GM12878 (cell line): ENCODE measurements around the gene GRIFIN. TPM values are rescaled to one million over a fixed set of nuclear protein-coding genes. Genes with fewer than 3 reads are reported as not detected.

ENCODE experiments used
- ATAC-seq: fragments of 200-7000 bp; cut with Tn5 transposase; 3 replicates; pipeline ENCODE4 v1.9.1; 2020; ENCODE audit warnings: mild to moderate bottlenecking, moderate library complexity
- BruUV-seq: library from RNA; stranded (reverse); fragments of 400-500 nt; replicated peaks from 2 replicates; lab custom pipeline; 2021; lab: Mats Ljungman, UMichigan
- CTCF ChIA-PET: fragments of 300-600 bp; sonication (Branson Sonifier 250); formaldehyde crosslinking; extraction: SDS; loops from one replicate; lab custom pipeline; 2021; ENCODE audit warnings: inconsistent platforms; lab: Yijun Ruan, JAX
- POLR2A ChIA-PET: fragments of 350-600 bp; formaldehyde crosslinking; extraction: SDS; loops from one replicate; lab custom pipeline; 2021; ENCODE audit warnings: inconsistent platforms; lab: Charles Lee
- RAD21 ChIA-PET: fragments of 300-600 bp; sonication (Branson Sonifier 250); formaldehyde crosslinking; loops from one replicate; lab custom pipeline; 2023; ENCODE audit warnings: antibody characterized with exemption; ENCODE audit not compliant: unreplicated experiment; lab: Charles Lee
- SMC1A ChIA-PET: fragments of 300-600 bp; sonication (Branson Sonifier 250); formaldehyde crosslinking; loops from one replicate; lab custom pipeline; 2023; ENCODE audit not compliant: unreplicated experiment, uncharacterized antibody; lab: Charles Lee
- DNase-seq: peaks from one replicate; pipeline ENCODE4 v3.0.0-alpha.2; 2011; ENCODE audit warnings: low read depth, low spot score
- FAIRE-seq: peaks from 3 replicates; lab custom pipeline; 2011; peaks lifted over from hg19 to GRCh38; lab: Jason Lieb, UNC
- H2AFZ ChIP-seq: 2 replicates; pipeline ENCODE4 v1.6.0; 2011; ENCODE audit warnings: low read depth, low read length, control low read depth; ENCODE audit not compliant: control insufficient read depth
- H3K27ac ChIP-seq: 2 replicates; pipeline ENCODE4 v1.5.1; 2011; ENCODE audit warnings: control low read depth; ENCODE audit not compliant: control insufficient read depth, insufficient read depth
- H3K27me3 ChIP-seq, 2 experiments: replicated peaks in 1 of 2; 2 replicates each; pipeline versions ENCODE4 v1.6.0 to v1.6.1; 2011; ENCODE audit warnings: low read length in 1 of 2; ENCODE audit not compliant: control insufficient read depth in 2 of 2, insufficient read depth in 2 of 2
- H3K36me3 ChIP-seq, 2 experiments: 2 replicates each; pipeline ENCODE4 v1.5.1; 2011; ENCODE audit warnings: low read length in 1 of 2; ENCODE audit not compliant: control insufficient read depth in 2 of 2, insufficient read depth in 2 of 2
- H3K4me1 ChIP-seq: 2 replicates; pipeline ENCODE4 v1.6.1; 2011; ENCODE audit warnings: mild to moderate bottlenecking, low read length, moderate library complexity, mixed read lengths; ENCODE audit not compliant: control insufficient read depth, insufficient read depth
- H3K4me2 ChIP-seq: 2 replicates; pipeline ENCODE4 v1.6.0; 2011; ENCODE audit warnings: control low read depth; ENCODE audit not compliant: control insufficient read depth, insufficient read depth
- H3K4me3 ChIP-seq: fragments of 200-600 bp; sonication (generic); 2 replicates; pipeline ENCODE4 v1.5.1; 2016
- H3K79me2 ChIP-seq: 2 replicates; pipeline ENCODE4 v1.6.0; 2011; ENCODE audit warnings: low read length; ENCODE audit not compliant: control insufficient read depth, insufficient read depth
- H3K9ac ChIP-seq: 2 replicates; pipeline ENCODE4 v1.8.0; 2011; ENCODE audit warnings: low read length, control low read depth, mixed read lengths; ENCODE audit not compliant: control insufficient read depth, insufficient read depth
- H3K9me3 ChIP-seq: replicated peaks from 3 replicates; pipeline ENCODE4 v1.5.1; 2011; ENCODE audit warnings: mild to moderate bottlenecking, low read length; ENCODE audit not compliant: control insufficient read depth, insufficient read depth
- H4K20me1 ChIP-seq: 2 replicates; pipeline ENCODE4 v1.6.0; 2011; ENCODE audit not compliant: control insufficient read depth, insufficient read depth
- BCLAF1 ChIP-seq: fragments of 450-650 bp; IDR thresholded peaks from 2 replicates; pipeline ENCODE4 v1.6.1; 2017; ENCODE audit warnings: antibody characterized with exemption, mild to moderate bottlenecking, moderate library complexity
- BMI1 ChIP-seq: fragments of 450-650 bp; IDR thresholded peaks from 2 replicates; pipeline ENCODE4 v1.6.1; 2016; ENCODE audit warnings: mild to moderate bottlenecking, moderate library complexity, borderline replicate concordance
- ESRRA ChIP-seq: IDR thresholded peaks from 2 replicates; pipeline ENCODE4 v1.6.1; 2012; ENCODE audit warnings: mild to moderate bottlenecking, low read length, improper control_type of control experiment
- IRF5 ChIP-seq: fragments of 450-650 bp; IDR thresholded peaks from 2 replicates; pipeline ENCODE4 v1.6.1; 2017; ENCODE audit warnings: borderline replicate concordance
- MLLT1 ChIP-seq: fragments of 450-650 bp; IDR thresholded peaks from 2 replicates; pipeline ENCODE4 v1.6.1; 2016; ENCODE audit warnings: mild to moderate bottlenecking
- MTA3 ChIP-seq: IDR thresholded peaks from 2 replicates; pipeline ENCODE4 v1.6.1; 2012; ENCODE audit warnings: low read length, inconsistent platforms, borderline replicate concordance
- NKRF ChIP-seq: fragments of 450-650 bp; conservative IDR thresholded peaks from 2 replicates; pipeline ENCODE4 v1.6.1; 2017; ENCODE audit warnings: mild to moderate bottlenecking, moderate library complexity
- PKNOX1 ChIP-seq: fragments of 450-650 bp; IDR thresholded peaks from 2 replicates; pipeline ENCODE4 v1.6.1; 2016; ENCODE audit warnings: mild to moderate bottlenecking
- RELB ChIP-seq: fragments of 450-650 bp; IDR thresholded peaks from 2 replicates; pipeline ENCODE4 v1.6.1; 2017; ENCODE audit warnings: low read depth, mild to moderate bottlenecking, moderate library complexity
- WGBS: methylation state at CpG from one replicate; pipeline ENCODE4 v1.1.6; 2016; ENCODE audit warnings: low lambda C conversion rate; ENCODE audit not compliant: insufficient replicate concordance, insufficient coverage; ENCODE audit errors: missing lambda C conversion rate; 5-methylcytosine and 5-hydroxymethylcytosine counted together
- in situ Hi-C: fragments of 300-500 bp; cut with MboI; formaldehyde crosslinking; loops from 9 replicates; pipeline ENCODE4 v1.14.3; 2018; ENCODE audit warnings: mixed read lengths
- intact Hi-C: fragments of 100-400 bp; cut with micrococcal nuclease; formaldehyde crosslinking; loops from one replicate; pipeline ENCODE4 v1.14.2; 2022; ENCODE audit not compliant: unreplicated experiment
- polyA plus RNA-seq, 11 experiments: library from polyadenylated mRNA; depleted of rRNA in 4 of 11; unstranded in 6 of 11; stranded (reverse) in 5 of 11; fragments of >200 nt; fragmentation: Nextera tagmentation in 4 of 11; fragmentation: Illumina TruSeq in 1 of 11; extraction: Ambion mirVana in 4 of 11; extraction: Trizol in 1 of 11; gene quantifications; 1 replicate in 1 of 11; 2 replicates in 10 of 11; pipeline versions ENCODE4 v1.2.1 to v1.2.3, GENCODE V29; 2011 to 2016; ENCODE audit warnings: inconsistent platforms in 2 of 11, missing spikeins in 2 of 11, low read depth in 1 of 11
- total RNA-seq, 4 experiments: library from RNA; depleted of rRNA in 3 of 4; stranded (reverse); fragments of >200 nt in 3 of 4; fragmentation: Illumina TruSeq in 1 of 4; extraction: Trizol in 1 of 4; gene quantifications; 2 replicates each; pipeline versions ENCODE4 v1.2.1 to v1.2.3, GENCODE V29; 2013 to 2021

Gene GRIFIN
- total and polyA plus RNA-seq, 10 of the 15 experiments (the other 5 are each of a cell fraction or from before 2014, with no cell fraction given) = not detected

GRCh38 chr7:2452643-2453270, 23.4 kb downstream of the GRIFIN start:
- Histone ChIP-seq H3K36me3 (no peaks in the 10 kb centered on the region), H2AFZ (no peak overlapping the region), H3K4me3 (no peak overlapping the region), H3K9me3 (no peaks in the 10 kb centered on the region), H3K79me2 (no peaks in the 10 kb centered on the region), H4K20me1 (no peaks in the 10 kb centered on the region), H3K27me3 (no peaks in the 10 kb centered on the region), H3K9ac (no peak overlapping the region), H3K4me2 (no peak overlapping the region), H3K4me1 (peaks cover 7% of the 10 kb centered on the region), H3K27ac (no peak overlapping the region)
- POLR2A ChIA-PET = interaction anchor here (0.7 to 2.8 kb wide), 2 partner anchors 16 to 69 kb away, joined by 6 to 8 read pairs; no protein-coding TSS in a partner anchor
- FAIRE-seq (no peak), ATAC-seq (no peak), DNase-seq (no peak)
- BruUV-seq = no TSS peak
- intact Hi-C loops (no loop called here), in situ Hi-C loops (no loop called here)
- CTCF ChIA-PET = interaction anchor here (0.5 to 4.4 kb wide), 17 partner anchors 16 to 412 kb away, joined by 3 to 114 read pairs (median 5); partner anchors contain the start of gene TTYH3
- SMC1A ChIA-PET = interaction anchor here (1.0 to 3.1 kb wide), 5 partner anchors 16 to 75 kb away, joined by 3 to 21 read pairs (median 3); no protein-coding TSS in a partner anchor
- WGBS = 44% methylated on average over 7 of the region's 8 CpGs
- RAD21 ChIA-PET = interaction anchor here (0.6 to 4.9 kb wide), 8 partner anchors 17 to 257 kb away, joined by 3 to 42 read pairs (median 6); no protein-coding TSS in a partner anchor
- TF ChIP-seq IRF5 = no peak
- no peak for TF ChIP-seq ESRRA
- no peak for TF ChIP-seq MLLT1
- no peak for TF ChIP-seq BMI1
- no peak for TF ChIP-seq NKRF
- no peak for TF ChIP-seq PKNOX1
- TF ChIP-seq RELB = no peak
- no peak for TF ChIP-seq MTA3
- no peak for TF ChIP-seq BCLAF1
